NCI-H146 (cell line): ENCODE results near the gene CENPP.
"Not testable (repeated sequence)": the region's sequence is repeated elsewhere in the genome, so short reads cannot be mapped to it uniquely, and the experiment has no call there.

Experiments used
- DNase-seq: peaks from one replicate; lab custom pipeline; 2025; lab: John Stamatoyannopoulos, UW

Gene CENPP

DNA sequence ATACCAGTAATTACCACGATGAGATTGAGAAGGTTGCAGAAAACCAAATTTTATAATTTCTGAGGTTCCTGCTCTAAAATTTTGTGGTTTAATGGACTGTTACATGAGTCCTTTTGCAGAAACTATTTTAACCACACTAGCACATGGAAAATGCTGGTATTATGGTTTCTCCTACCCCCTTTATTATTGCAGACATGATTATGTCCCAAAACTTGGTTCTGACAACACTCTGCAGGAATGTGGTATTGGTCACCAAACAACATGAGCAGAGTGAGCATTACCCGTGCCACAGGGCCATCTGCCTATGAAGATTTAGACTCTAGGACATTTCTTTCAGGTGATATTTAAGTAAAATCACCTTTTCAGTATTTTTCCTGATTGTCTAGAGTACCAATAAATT lies 212.8 kb downstream of the CENPP start:
- no peak for DNase-seq

DNA sequence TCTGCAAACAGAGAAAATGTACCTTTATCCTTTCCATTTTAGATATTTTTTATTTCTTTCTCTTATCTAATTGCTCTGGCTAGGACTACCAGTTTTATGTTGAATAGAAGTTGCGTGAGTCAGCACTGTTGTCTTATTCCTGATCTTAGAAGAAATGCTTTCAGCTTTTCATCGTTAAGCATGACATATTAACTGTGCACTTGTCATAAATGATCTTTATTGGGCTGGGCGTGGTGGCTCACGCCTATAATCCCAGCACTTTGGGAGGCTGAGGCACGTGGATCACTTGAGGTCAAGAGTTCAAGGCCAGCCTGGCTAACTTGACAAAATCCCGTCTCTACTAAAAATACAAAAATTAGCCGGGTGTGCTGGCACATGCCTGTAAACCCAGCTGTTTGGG lies 218.2 kb downstream of the CENPP start:
- no peak for DNase-seq

DNA sequence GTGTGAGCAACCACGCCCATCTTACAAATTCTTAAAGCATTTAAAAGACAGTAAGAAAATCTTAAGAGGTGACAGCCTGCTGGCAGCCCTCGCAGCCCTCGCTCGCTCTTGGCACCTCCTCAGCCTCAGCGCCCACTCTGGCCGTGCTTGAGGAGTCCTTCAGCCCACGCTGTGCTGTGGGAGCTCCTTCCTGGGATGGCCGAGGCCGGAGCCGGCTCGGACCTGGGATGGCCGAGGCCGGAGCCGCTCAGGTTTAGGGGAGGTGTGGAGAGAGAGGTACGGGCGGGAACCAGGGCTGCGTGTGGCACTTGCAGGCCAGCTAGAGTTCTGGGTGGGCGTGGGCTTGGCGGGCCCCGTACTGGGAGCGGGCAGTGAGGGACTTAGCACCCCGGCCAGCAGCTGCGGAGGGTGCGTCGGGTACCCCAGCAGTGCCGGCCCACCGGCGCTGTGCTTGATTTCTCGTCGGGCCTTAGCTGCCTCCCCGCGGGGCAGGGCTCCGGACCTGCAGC lies 219.3 kb downstream of the CENPP start:
- no peak for DNase-seq

DNA sequence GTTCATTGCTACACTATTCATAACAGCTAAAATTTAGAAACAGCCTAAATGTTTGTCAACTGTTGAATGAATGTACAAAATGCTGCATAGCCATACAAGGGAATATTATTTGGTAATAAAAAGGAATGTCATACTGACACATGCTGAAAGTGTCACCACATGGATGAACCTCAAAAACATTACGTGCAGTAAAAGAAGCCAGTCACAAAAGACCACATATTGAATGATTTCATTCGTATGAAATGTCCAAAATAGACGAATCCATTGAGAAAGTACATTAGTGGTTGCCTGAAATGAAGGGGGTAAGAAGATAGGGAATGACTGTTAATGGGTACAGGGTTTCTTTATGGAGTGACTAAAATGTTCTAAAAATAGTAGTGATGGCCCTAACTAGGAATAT lies 221.6 kb downstream of the CENPP start:
- DNase-seq: no peak

DNA sequence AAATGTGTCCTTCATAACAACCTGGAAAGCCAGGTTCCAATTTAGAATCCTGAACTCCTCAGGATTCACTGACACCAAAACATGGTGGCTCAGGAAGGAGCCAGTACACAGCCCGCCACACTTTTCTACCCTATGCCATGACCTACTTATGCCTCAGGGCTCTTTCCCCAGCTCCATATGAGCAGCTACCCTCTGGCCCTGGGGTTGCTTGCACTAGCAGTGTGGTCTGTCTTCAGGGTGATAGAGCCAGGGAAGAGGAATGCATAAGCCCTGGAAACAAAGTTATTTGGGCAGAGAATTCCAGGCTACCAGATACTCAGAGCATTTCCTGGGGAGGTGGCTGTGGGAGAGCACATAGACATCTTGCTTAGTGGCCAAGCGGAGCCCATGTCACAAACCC lies 225.0 kb downstream of the CENPP start:
- DNase-seq: no peak

DNA sequence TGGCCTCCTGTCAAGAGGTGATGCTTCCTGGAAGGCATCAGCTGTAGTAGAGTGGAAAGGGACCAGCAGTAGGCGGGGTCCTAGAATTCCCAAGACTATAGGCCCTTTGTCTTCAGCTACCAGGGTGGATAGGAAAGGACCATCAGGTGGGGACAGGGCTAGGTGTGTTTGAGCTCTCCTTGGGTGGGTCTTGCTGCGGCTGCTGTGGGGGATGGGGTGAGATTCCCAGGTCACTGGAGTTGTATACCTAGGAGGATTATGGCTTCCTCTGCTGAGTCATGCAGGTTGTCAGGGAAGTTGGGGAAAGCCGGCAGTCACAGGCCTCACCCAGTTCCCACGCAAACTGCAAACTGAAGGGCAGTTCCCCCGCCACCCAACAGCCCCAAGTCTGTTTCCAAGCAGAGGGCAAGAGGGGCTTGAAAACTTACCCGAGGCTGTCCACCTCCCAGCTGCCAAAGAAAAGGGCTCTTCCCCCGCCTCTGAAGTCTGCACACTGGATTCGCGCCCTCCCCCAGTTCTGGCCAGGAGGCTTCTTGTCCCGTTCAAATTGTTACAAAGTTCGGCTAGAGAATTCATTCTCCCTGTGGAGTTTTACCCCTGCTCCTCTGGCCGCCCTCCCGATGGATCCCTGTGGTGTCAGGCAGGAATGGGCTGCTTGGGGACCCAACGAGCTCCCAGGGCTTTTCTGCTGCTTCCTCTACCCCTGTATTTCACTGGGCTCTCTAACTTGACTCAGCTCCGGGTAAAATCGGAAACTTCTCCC lies 233.0 kb downstream of the CENPP start:
- DNase-seq: no peak

DNA sequence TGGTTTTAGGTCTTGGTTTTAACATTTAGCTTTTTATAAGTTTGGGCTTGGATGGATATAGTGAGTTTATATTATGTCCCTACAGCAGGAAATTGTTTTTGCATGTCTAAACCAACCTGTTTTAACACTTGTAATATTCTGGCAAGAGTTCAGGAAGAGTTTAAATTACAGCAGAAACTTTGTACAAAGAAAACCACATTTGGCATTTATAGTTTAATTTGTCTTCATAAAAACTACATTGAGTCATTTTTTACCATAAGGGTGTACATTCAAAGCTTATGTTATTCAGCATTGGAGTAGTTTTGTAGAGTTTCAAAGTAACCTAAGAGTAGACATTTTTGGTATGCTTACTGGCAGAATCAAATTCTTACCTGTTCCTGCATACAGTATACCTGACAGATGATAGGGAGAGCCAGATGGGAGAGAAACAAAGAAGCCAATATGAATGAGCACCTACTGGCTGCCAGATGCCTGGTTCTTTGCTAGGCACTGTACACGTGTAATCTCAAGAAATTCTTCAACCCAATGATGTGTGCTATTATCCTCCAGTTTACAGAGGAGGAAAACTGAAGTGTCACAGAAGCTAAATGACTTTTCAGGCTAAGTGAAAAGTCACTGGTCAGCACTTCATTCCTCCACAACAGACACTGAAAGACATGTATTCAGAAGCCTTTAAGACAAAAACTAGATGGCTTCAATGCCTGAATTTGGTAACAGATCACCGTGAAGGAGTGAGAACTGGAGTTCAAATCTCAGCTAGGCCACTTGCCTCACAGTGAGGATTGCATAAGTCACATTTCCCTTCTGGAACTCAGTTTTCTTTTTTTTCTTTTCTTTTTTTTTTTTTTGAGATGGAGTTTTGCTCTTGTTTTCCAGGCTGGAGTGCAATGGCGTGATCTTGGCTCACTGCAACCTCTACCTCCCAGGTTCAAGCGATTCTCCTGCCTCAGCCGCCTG lies 235.9 kb downstream of the CENPP start:
- no peak for DNase-seq

DNA sequence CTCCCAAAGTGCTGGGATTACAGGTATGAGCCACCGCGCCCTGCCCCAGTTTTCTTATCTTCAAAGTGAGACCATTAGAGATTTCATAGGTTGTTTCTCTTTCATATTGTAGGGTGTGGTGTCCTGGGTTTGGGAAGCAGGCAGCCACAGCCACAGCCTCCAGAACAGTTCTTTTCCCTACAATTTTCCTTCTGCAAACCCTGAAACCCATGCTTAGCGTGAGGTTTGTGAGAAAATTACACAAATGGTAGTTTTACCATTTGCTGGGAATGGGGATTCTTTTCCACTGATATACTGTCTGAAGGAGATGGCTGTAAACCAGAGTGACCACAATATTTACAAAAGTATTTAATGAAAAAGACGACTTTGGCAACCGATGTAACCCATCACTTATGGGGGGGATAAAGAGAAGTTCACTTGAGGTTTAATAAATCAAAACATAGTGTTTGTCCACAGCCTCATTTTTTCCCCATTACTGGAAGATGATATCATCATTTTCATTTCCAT lies 236.8 kb downstream of the CENPP start:
- no peak for DNase-seq

DNA sequence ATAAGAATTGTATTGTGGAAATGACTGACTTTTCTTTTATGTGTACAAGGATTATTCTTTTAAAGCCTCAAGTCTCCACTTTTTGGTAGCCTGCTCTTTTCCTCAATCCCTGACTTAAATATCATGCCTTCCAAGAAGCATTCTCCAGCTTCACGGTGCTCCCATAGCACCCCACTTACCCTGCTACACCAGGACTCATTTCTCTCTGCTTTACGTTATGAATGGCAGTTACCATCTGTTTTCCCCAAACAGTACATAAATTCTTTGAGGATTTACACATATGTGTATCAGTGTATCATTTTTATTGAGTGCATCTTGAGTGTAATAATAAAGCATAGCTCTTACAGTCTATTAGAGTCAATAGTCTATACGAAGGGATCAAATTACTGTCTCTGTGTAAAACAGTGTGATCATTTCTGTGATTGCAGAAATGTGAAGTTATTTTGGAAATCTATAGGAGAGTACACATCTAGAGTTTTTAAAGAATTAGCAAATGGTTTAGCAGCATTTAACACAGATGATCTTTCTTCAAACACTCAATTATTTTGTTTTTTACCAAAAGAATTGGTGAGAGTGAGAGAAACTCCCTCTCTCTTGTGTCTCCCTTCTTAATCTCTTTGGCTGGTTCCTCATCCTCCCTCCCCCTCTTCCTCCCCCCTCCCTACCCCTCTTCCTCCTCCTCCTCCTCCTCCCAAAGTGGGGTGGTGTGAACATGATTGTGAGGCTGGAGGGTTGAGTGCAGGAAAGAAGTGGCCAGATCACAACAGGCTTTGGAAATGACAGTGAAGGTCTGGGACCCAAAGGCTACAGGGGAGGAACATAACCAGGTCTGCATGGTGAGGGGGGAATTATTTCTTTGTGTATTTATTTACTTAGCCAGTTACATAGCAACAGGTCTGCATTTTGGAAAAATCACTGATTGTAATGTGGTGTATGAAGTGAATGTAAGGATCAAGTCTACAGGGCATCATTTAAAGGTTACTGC lies 237.7 kb downstream of the CENPP start:
- DNase-seq: no peak

DNA sequence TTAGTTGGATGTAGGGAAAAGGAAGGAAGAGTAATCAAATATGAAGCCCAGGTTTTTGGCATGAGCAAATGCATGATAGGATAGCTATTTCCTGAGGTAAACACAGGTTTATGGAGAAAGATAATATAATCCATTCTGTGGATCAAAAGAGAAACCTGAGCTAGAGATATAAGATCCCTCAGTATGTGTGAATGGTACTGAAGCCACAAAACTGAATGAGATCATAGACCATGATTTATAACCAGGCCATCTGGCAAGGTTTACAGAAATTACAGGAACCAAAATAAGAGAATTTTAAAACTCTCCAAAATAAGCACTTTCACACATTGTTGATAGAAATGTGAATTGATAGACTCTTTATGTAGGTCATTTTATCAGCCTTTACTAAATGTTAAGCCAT lies 238.8 kb downstream of the CENPP start:
- no peak for DNase-seq

DNA sequence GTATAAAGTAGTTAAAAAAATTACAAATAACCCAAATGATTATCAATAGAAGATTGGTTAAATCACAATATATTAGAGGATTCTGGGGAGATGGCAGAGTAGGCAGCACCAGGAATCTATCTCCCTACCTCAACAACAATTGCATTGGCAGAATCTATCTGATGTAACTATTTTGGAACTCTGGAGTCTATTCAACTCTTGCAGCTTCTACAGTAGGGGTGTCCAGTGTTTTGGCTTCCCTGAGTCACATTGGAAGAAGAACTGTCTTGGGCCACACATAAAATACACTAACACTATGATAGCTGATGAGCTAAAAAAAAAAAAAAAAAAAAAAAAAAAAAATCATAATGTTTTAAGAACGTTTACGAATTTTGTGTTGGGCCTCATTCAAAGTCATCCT lies 239.2 kb downstream of the CENPP start:
- DNase-seq: no peak

DNA sequence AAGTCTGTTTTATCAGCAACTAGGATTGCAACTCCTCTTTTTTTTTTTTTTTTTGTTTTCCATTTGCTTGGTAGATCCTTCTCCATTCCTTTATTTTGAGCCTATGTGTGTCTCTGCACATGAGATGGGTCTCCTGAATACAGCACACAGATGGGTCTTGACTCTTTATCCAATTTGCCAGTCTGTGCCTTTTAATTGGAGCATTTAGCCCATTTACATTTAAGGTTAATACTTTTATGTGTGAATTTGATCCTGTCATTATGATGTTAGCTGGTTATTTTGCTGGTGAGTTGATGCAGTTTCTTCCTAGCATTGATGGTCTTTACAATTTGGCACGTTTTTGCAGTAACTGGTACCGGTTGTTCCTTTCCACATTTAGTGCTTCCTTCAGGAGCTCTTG lies 246.1 kb downstream of the CENPP start:
- not testable (repeated sequence) for DNase-seq

DNA sequence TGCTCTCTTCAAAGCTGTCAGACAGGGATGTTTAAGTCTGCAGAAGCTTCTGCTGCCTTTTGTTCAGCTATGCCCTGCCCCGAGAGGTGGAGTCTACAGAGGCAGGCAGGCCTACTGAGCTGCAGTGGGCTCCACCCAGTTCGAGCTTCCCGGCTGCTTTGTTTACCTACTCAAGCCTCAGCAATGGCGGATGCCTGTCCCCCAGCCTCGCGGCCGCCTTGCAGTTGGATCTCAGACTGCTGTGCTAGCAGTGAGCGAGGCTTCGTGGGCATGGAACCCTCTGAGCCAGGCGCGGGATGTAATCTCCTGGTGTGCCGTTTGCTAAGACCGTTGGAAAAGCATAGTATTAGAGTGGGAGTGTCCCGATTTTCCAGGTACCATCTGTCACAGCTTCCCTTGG lies 247.9 kb downstream of the CENPP start:
- DNase-seq: not testable (repeated sequence)

DNA sequence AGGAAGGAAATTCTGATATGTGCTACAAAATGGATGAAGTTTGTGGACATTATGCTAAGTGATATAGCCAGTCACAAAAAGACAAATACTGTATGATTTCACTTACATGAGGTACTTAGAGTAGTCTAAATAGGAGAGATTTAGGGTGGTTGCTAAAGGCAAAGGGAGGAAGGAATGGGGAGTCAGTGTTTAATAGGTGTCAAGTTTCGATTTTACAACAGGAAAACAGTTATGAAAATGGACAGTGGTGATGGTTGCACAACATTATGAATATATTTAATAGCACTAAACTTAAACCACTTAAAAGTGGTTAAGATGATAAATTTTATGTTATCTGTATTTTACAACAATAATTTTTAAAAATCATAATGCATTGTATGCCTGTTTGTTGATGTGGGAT lies 250.4 kb downstream of the CENPP start:
- no peak for DNase-seq

DNA sequence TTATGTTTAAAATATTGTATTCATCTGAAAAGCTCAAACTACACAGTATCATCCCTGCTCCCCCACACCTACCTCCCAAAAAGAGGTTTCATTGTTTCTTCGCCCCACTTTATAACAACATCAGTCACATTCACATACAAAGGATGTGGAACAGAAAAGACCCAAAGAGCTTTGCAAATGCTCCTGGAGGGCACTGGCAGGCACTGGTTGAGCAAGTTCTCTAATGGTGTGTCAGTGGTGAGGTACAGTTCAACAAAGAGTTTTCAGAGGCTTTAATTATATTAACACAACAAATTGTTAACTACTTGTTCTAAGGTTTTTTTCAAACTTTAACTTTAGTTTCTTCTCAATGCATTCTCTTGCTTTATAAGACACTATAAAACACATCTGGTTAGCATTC lies 264.2 kb downstream of the CENPP start:
- DNase-seq: no peak

DNA sequence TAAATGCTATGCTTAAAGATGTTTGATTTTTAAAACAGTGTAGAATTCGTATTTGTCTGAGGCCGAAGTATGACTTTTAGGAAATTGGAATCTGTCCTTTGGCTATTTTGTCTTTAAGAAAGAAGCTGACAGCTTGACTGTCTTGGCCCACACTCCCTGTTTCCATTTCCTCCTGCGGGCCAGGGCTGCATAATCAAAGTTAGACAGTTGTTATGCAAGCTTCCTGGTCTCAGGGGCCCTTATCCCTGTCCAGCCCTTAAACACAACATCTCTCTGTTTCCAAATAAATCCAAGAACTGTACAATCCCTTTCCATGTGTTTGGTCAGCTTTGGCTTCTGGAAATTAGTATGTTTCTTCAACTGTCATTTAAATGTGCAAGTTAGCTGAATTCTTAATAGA lies 264.6 kb downstream of the CENPP start:
- DNase-seq: no peak

DNA sequence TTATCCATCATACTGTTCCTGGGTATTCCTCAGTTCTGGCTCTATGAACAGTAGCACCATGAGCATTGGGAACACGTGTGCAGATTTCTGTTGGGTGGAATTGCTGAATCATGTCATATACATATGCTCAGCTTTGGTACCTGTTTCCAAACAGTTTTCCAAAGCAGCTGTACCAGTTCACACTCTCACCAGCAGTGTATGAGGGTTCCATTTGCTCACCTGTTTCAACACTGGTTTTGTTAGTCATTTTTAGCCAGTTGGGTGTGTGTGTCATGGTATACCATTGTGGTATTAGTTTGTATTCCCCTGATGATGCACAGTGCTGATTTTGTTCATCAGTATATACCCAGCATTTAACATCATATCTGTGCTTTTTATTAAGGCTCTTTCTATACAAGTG lies 266.8 kb downstream of the CENPP start:
- DNase-seq: no peak

DNA sequence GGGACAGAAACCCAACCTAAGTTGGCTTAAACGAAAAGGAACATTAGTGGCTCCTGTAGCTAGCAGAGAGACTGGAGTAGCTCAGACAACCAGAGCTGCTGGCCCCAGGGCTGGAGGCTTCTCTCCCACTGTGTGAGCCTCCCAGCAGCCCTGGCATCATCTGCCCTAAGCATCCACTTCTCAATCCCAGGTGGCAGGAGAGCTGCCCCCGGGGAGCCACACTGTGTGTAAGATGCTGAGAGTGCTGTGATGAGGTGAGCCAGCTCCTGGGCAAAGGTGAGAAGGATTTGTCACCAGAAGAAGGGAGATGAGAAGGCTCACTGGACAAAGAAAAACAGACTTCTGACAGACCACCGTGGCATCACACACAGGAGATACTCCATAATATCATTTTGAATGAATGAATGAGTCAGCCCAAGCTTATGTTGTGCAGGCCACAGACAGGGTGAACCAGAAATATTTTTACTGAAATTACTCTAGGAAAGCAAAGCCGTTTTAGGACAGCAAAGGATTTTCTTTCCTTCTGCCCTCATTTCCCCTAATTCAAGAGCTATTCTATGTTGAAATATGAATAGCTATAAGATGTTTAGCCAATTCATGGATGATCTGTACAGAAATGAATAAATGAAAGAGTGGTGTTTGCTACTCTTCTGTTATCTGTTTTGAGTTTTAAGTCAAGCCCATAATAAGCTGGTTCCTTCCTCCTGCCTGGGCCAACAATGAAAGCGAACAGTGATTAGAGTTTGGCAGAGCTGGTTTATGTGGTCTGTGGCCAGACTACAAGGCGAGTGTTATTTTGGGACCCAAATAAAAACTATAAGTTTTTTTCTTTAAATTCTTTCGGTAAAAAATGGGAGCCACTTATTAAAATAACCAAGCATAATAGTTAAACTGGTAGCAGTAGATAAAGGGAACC lies 267.5 kb downstream of the CENPP start:
- DNase-seq: no peak

DNA sequence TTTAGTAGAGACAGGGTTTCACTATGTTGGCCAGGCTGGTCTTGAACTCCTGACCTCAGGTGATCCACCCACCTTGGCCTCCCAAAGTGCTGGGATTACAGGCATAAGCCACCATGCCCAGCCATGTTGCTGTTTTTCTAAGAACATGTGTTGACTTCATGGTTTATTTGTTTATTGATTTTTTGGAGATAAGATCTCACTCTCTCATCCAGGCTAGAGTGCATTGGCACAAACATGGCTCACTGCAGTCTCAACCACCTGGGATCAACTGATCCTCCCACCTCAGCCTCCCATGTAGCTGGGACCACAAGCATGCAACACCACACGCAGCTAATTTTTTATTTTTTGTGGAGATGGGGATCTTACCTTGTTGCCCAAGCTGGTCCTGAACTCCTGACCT lies 269.3 kb downstream of the CENPP start:
- DNase-seq: not testable (repeated sequence)

DNA sequence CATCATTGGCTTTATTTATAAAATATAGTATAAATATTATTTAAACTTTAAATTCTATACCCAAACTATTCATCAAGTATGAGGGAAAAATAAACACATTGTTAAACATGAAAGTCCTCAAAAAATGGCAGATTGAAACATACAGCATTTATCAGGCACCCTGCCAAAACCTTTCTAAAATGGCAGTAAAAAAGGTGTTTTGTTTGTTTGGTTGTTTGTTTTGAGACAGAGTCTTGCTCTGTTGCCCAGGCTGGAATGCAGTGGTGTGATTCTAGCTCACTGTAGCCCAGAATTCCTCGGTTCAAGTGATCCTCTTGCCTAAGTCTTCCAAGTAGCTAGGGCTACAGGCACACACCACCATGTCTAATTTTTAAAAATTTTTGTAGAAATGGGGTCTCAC lies 270.2 kb downstream of the CENPP start:
- DNase-seq: no peak

DNA sequence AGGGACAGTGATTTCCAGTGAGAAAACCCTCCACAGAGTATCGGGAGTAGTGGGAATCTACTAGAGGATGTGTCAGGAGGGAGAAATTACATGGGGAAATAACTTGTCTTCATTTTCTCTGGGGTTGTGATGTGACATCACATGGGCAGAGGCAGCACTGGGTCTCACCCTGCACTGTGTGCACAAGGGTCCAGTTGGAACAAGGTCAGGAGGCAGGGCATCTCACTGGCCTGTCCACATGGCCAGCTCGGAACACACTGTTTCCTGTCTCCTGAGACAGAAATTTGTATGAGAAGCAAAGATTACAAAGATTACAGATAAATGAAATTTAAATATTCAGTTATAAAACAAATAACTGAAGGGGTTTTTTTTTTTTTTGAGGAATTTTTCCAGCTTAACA lies 272.6 kb downstream of the CENPP start:
- no peak for DNase-seq
